Measurements from ENCODE around the gene RIN1. TPM values are rescaled to one million over a fixed set of nuclear protein-coding genes. Genes with fewer than 3 reads are reported as not detected.

The RIN1 gene
- total and polyA plus RNA-seq, 2 of the 13 experiments (the other 11 are each of a cell fraction or from before 2014, with no cell fraction given), result 2.4 to 4.1 TPM

- Histone ChIP-seq H3K36me3 (replicated peaks in 1 of 2; ENCODE audit: control insufficient read depth in 1 of 2, insufficient read depth in 2 of 2, low read length in 2 of 2) (peaks cover 5% of the 10 kb centered on the region in 2 experiments; a peak in 3 of 5 replicates), H2AFZ (ENCODE audit: low read length) (no peak overlapping the region), H3K4me2 (ENCODE audit: low read depth, low read length) (peak overlapping the region; percentile 95), H3K9ac (ENCODE audit: insufficient read depth, low read depth, low read length) (peak overlapping the region; percentile 94), H3K4me1 (ENCODE audit: insufficient read depth, low read length) (peaks cover 69% of the 10 kb centered on the region), H3K27me3 (ENCODE audit: control insufficient read depth in 1 of 2, insufficient read depth in 2 of 2, low read length in 2 of 2) (no peaks in the 10 kb centered on the region; a peak in 1 of 5 replicates), H3K4me3 (replicated peaks in 1 of 3; ENCODE audit: insufficient read depth in 1 of 3, low read depth in 2 of 3, low read length in 3 of 3) (peak overlapping the region; percentile 80 to 93 (median 90)), H3K27ac (ENCODE audit: extremely low read length, insufficient read depth, low read length) (peak overlapping the region; percentile 86), H3K9me3 (ENCODE audit: low read length) (no peaks in the 10 kb centered on the region), H4K20me1 (ENCODE audit: insufficient read depth, low read length) (no peaks in the 10 kb centered on the region), H3K79me2 (ENCODE audit: insufficient read depth, low read length) (peaks cover 49% of the 10 kb centered on the region)
- ChIA-PET POLR2A (interaction anchor here (1.3 to 2.3 kb wide), 5 partner anchors 10 to 42 kb away, joined by 3 to 27 read pairs (median 6); partner anchors contain the start of genes CD248 and RIN1), CTCF (ENCODE audit: low intra/inter-chr PET ratio, low total read pairs) (no interaction called here)
- BruUV-seq (replicated peaks), result no TSS peak
- FAIRE-seq (no peak), DNase-seq (ENCODE audit: low spot score) (no peak), ATAC-seq (peak; percentile 18)
- in situ Hi-C loops (cut with HindIII; ENCODE audit: extremely low pct_ligation_motif_present, low pct_unique_long_range_greater_than_20kb) (no loop called here), intact Hi-C loops (cut with micrococcal nuclease; ENCODE audit: unreplicated experiment) (no loop called here)
- WGBS (ENCODE audit: low lambda C conversion rate), result 27% methylated on average over 19 of the region's 68 CpGs
- no peak for TF ChIP-seq ZNF775 (CRISPR knock-in tag; IDR thresholded peaks at IDR 0.05; ENCODE audit: borderline replicate concordance)
- TF ChIP-seq ZBTB8A (CRISPR knock-in tag; IDR thresholded peaks at IDR 0.05; ENCODE audit: borderline replicate concordance, low read depth), result no peak
- no peak for TF ChIP-seq RCOR2 (CRISPR knock-in tag; IDR thresholded peaks at IDR 0.05)
- TF ChIP-seq NFE2L2 (IDR thresholded peaks at IDR 0.05; ENCODE audit: low read length), result no peak
- no peak for TF ChIP-seq ZNF644 (CRISPR knock-in tag; IDR thresholded peaks at IDR 0.05; ENCODE audit: low read depth)
- TF ChIP-seq NONO (IDR thresholded peaks at IDR 0.05), result no peak
- no peak; the same call in 1 of the 2 replicates for TF ChIP-seq NONO (CRISPR knock-in tag; conservative IDR thresholded peaks at IDR 0.05)
- TF ChIP-seq PAF1 (CRISPR knock-in tag; IDR thresholded peaks at IDR 0.05), result no peak
- no peak for TF ChIP-seq SSRP1 (CRISPR knock-in tag; IDR thresholded peaks at IDR 0.05)
- no peak for TF ChIP-seq ZNF841 (CRISPR knock-in tag; IDR thresholded peaks at IDR 0.05; ENCODE audit: borderline replicate concordance)
- TF ChIP-seq ZNF142 (CRISPR knock-in tag; IDR thresholded peaks at IDR 0.05), result 0 out of 2 replicates have a peak, but pooled peaks have one; percentile 12
- TF ChIP-seq ZNF451 (CRISPR knock-in tag; IDR thresholded peaks at IDR 0.05), result peak; percentile 27; the same call in 1 of the 2 replicates
- TF ChIP-seq, protein P1, sequence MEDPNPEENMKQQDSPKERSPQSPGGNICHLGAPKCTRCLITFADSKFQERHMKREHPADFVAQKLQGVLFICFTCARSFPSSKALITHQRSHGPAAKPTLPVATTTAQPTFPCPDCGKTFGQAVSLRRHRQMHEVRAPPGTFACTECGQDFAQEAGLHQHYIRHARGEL (CRISPR knock-in tag; IDR thresholded peaks at IDR 0.05), result no peak
- TF ChIP-seq ZBTB4 (CRISPR knock-in tag; IDR thresholded peaks at IDR 0.05; ENCODE audit: borderline replicate concordance), result no peak
Measured at GRCh38 chr11:66346476-66347424, 10.5 kb upstream of the RIN1 start.

Data from HepG2 (cell line).